ENCODE measurements around the gene DSN1. TPM values are rescaled to one million over a fixed set of nuclear protein-coding genes. Genes with fewer than 3 reads are reported as not detected.

Gene DSN1
- total and polyA plus RNA-seq, 2 donors (not counting 3 experiments of a cell fraction or from before 2014, with no cell fraction given) = 11.0 to 25.0 TPM

- Histone ChIP-seq H2AFZ (ENCODE audit: low read depth, low read length) (no peak overlapping the region), H3K4me2 (ENCODE audit: insufficient read depth, low read length) (no peak overlapping the region), H3K9me3 (replicated peaks; ENCODE audit: control insufficient read depth, insufficient read depth, low read length) (no peaks in the 10 kb centered on the region), H3K27me3 (ENCODE audit: control insufficient read depth in 2 of 2, insufficient read depth in 2 of 2, low read length in 2 of 2) (no peaks in the 10 kb centered on the region), H3K4me3 (replicated peaks in 1 of 3; ENCODE audit: insufficient read depth in 1 of 3, low read depth in 1 of 3, low read length in 3 of 3) (no peak overlapping the region), H3K9ac (replicated peaks; ENCODE audit: extremely low read depth, insufficient read depth, low read length) (no peak overlapping the region), H3K9me1 (replicated peaks; ENCODE audit: control insufficient read depth, extremely low read depth, insufficient read depth, low read length) (no peaks in the 10 kb centered on the region), H3K79me2 (ENCODE audit: control insufficient read depth, insufficient read depth, low read length) (no peaks in the 10 kb centered on the region), H3K36me3 (ENCODE audit: control insufficient read depth in 2 of 2, extremely low read depth in 1 of 2, insufficient read depth in 2 of 2, low read length in 2 of 2) (peaks cover under 1 to 11% of the 10 kb centered on the region in 2 experiments), H3K4me1 (ENCODE audit: control insufficient read depth, extremely low read depth, insufficient read depth, low read length) (peaks cover 2% of the 10 kb centered on the region), H3K27ac (ENCODE audit: insufficient read depth, low read depth, low read length) (no peak overlapping the region), H4K20me1 (replicated peaks; ENCODE audit: control insufficient read depth, extremely low read depth, insufficient read depth, low read length) (no peaks in the 10 kb centered on the region)
- intact Hi-C loops (cut with micrococcal nuclease) (no loop called here), dilution Hi-C loops (cut with MboI; ENCODE audit: extremely low pct_ligation_motif_present, low sequenced_read_pairs) (no loop called here)
- no peak for TF ChIP-seq CTCF (IDR thresholded peaks at IDR 0.05; ENCODE audit: extremely low read depth in 1 of 2, insufficient read depth in 1 of 2, low read depth in 1 of 2, low read length in 2 of 2)
- TF ChIP-seq MYC (IDR thresholded peaks at IDR 0.05; ENCODE audit: low read depth, low read length) = no peak
- no peak for TF ChIP-seq POLR2A (IDR thresholded peaks at IDR 0.05; ENCODE audit: low read depth, low read length)
- no peak for TF ChIP-seq POLR2AphosphoS5 (IDR thresholded peaks at IDR 0.05; ENCODE audit: insufficient read depth, low read depth, low read length)
- no peak for TF ChIP-seq MAX (IDR thresholded peaks at IDR 0.05; ENCODE audit: insufficient read depth, insufficient read length)
- TF ChIP-seq GATA2 (IDR thresholded peaks at IDR 0.05; ENCODE audit: insufficient read depth, insufficient read length, low read depth, low read length) = no peak
- TF ChIP-seq EZH2 (IDR thresholded peaks at IDR 0.05; ENCODE audit: borderline replicate concordance, low read depth, low read length, severe bottlenecking) = no peak
- TF ChIP-seq JUN (IDR thresholded peaks at IDR 0.05; ENCODE audit: borderline replicate concordance, insufficient read depth, insufficient read length, low read depth) = no peak
- TF ChIP-seq FOS (IDR thresholded peaks at IDR 0.05; ENCODE audit: borderline replicate concordance, insufficient read depth, low read length) = no peak
- POLR2A ChIA-PET = no interaction called here
- no peak for FAIRE-seq
- CTCF ChIA-PET = interaction anchor here (1.4 kb wide), 1 partner anchor 9 kb away, joined by 3 read pairs; no protein-coding TSS in a partner anchor
- no peak for DNase-seq (ENCODE audit: low read depth, low spot score)
- no TSS peak for BruUV-seq (replicated peaks)
Observed at GRCh38 chr20:36820928-36821327, 47.4 kb upstream of the DSN1 start.
